ENCODE data around the gene STMN3.

GRCh38 chr20:63663332-63664066 is 10.3 kb upstream of the STMN3 start:
- TF ChIP-seq CTCF (IDR thresholded peaks at IDR 0.05) (no peak), POLR2A (IDR thresholded peaks at IDR 0.05) (no peak)

All from body of pancreas (tissue), 4 donors.